ENCODE measurements around the gene POLE2. TPM values are rescaled to one million over a fixed set of nuclear protein-coding genes. Genes with fewer than 3 reads are reported as not detected.

The POLE2 gene
- total and polyA plus RNA-seq, 2 of the 4 experiments (the other 2 are of a cell fraction), result 12.2 to 12.3 TPM

GRCh38 chr14:49636866-49637265 is 51.1 kb downstream of the POLE2 start:
- in situ Hi-C loops (cut with MboI; ENCODE audit: low sequenced_read_pairs), result loop anchor here (5.0 kb wide), 1 partner anchor 130 kb away; the partner anchor contains the start of gene KLHDC2
- no peak overlapping the region for H2BK120ac ChIP-seq (ENCODE audit: low read depth, low read length)
- no peak for DNase-seq

More at GRCh38 chr14:49636866-49637265, 51.1 kb downstream of the POLE2 start:
- Histone ChIP-seq H3K27ac (ENCODE audit: insufficient read depth, low read length) (no peak overlapping the region), H3K4me3 (ENCODE audit: insufficient read depth, low read depth, low read length) (no peak overlapping the region), H3K14ac (replicated peaks; ENCODE audit: low read depth, low read length) (no peak overlapping the region), H3K9me3 (ENCODE audit: control insufficient read depth, insufficient read depth, low read length) (no peaks in the 10 kb centered on the region), H4K5ac (ENCODE audit: low read depth, low read length) (no peak overlapping the region), H3K4ac (ENCODE audit: low read depth, low read length) (no peak overlapping the region), H2AFZ (replicated peaks; ENCODE audit: low read length, poor library complexity) (no peak overlapping the region), H4K91ac (ENCODE audit: insufficient read depth, low read depth, low read length) (no peak overlapping the region), H2BK20ac (ENCODE audit: low read depth, low read length) (no peak overlapping the region), H3K18ac (ENCODE audit: low read depth, low read length) (no peak overlapping the region), H3K23ac (ENCODE audit: low read depth, low read length) (peak overlapping the region; percentile 51), H3K79me1 (ENCODE audit: low read depth in 1 of 2, low read length in 2 of 2) (peaks cover 28 to 69% of the 10 kb centered on the region in 2 experiments), H4K8ac (ENCODE audit: low read depth in 2 of 2, low read length in 2 of 2) (no peak overlapping the region), H3K9me1 (ENCODE audit: insufficient read depth, low read length) (peaks cover 8% of the 10 kb centered on the region), H3K4me2 (ENCODE audit: low read depth, low read length) (no peak overlapping the region), H3K36me3 (ENCODE audit: control insufficient read depth, insufficient read depth, low read length) (peaks cover 8% of the 10 kb centered on the region; the same call in 1 of the 2 replicates), H4K20me1 (ENCODE audit: insufficient read depth, low read length) (peaks cover 28% of the 10 kb centered on the region), H2BK5ac (ENCODE audit: low read depth, low read length, poor library complexity, severe bottlenecking) (no peak overlapping the region), H2AK5ac (ENCODE audit: low read depth, low read length) (no peak overlapping the region), H2BK15ac (ENCODE audit: low read depth, low read length) (no peak overlapping the region), H2AK9ac (replicated peaks; ENCODE audit: low read depth, low read length, poor library complexity) (no peak overlapping the region), H3K9ac (ENCODE audit: low read depth, low read length) (no peak overlapping the region), H3K56ac (ENCODE audit: extremely low read depth, insufficient read depth, low read length) (no peak overlapping the region), H3K27me3 (ENCODE audit: control insufficient read depth, insufficient read depth, low read length) (no peaks in the 10 kb centered on the region), H3K4me1 (ENCODE audit: control insufficient read depth, insufficient read depth, low read length) (peaks cover 2% of the 10 kb centered on the region; the same call in 1 of the 2 replicates)
- ChIA-PET CTCF (no interaction called here), POLR2A (ENCODE audit: unreplicated experiment) (no interaction called here)
- dilution Hi-C loops (cut with HindIII; ENCODE audit: low sequenced_read_pairs, unreplicated experiment) (no loop called here), intact Hi-C loops (cut with micrococcal nuclease) (no loop called here)
- TF ChIP-seq MAFK (IDR thresholded peaks at IDR 0.05; ENCODE audit: low read depth, low read length) (no peak), RCOR1 (IDR thresholded peaks at IDR 0.05; ENCODE audit: insufficient replicate concordance, low read length) (no peak), RAD21 (IDR thresholded peaks at IDR 0.05; ENCODE audit: low read length) (no peak), BHLHE40 (IDR thresholded peaks at IDR 0.05; ENCODE audit: low read depth, low read length) (no peak), CHD1 (IDR thresholded peaks at IDR 0.05; ENCODE audit: low read depth, low read length) (no peak), CEBPB (IDR thresholded peaks at IDR 0.05; ENCODE audit: low read depth, low read length) (no peak), USF2 (IDR thresholded peaks at IDR 0.05; ENCODE audit: low read depth, low read length) (no peak), MAZ (IDR thresholded peaks at IDR 0.05; ENCODE audit: borderline replicate concordance, low read depth, low read length) (no peak), POLR2A (IDR thresholded peaks at IDR 0.05; ENCODE audit: low read depth, low read length) (no peak), CTCF (conservative IDR thresholded peaks at IDR 0.05; ENCODE audit: low read depth, low read length) (no peak), FOS (IDR thresholded peaks at IDR 0.05; ENCODE audit: low read depth, low read length) (no peak), RFX5 (IDR thresholded peaks at IDR 0.05; ENCODE audit: low read depth, low read length) (no peak), SMC3 (IDR thresholded peaks at IDR 0.05; ENCODE audit: low read depth, low read length) (no peak), ELK1 (IDR thresholded peaks at IDR 0.05; ENCODE audit: borderline replicate concordance, low read depth, low read length) (no peak), NFE2L2 (IDR thresholded peaks at IDR 0.05; ENCODE audit: low read depth, low read length) (no peak), MXI1 (IDR thresholded peaks at IDR 0.05; ENCODE audit: borderline replicate concordance, low read depth, low read length) (no peak)
- BruUV-seq (replicated peaks), result no TSS peak
- ATAC-seq (ENCODE audit: low read depth), result no peak
- 100% methylated on average over 1 of the region's 1 CpG; no CpG with 5 or more reads in 1 of the 2 experiments for WGBS, 2 experiments (ENCODE audit: extremely low coverage in 2 of 2, insufficient read length in 1 of 2)

All from IMR-90 (cell line).